ENCODE data around the gene KPNA3.
"Not testable (repeated sequence)": the region's sequence is repeated elsewhere in the genome, so short reads cannot be mapped to it uniquely, and the experiment has no call there.

KPNA3 gene

DNA sequence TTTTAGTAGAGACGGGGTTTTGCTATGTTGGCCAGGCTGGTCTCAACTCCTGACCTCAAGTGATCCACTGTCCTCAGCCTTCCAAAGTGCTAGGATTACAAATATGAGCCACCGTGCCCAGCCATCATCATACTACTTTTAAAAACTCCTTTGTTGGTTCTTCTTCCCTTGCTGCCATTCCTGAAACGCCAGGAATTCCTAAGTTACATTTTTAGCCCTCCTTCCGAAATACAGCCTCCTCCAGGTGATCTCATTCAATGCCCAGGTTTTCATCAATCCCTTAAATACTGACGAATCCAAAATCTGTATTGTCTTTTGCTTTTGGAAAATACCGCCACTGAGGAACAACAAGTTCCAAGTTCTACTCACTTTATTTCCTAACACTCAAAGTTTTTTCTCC, 75.9 kb downstream of the KPNA3 start:
- H3K27me3 ChIP-seq (ENCODE audit: insufficient read depth, poor library complexity, severe bottlenecking), result no peaks in the 10 kb centered on the region
- DNase-seq (ENCODE audit: low read depth in 1 of 2, low spot score in 1 of 2), result no peak
- TF ChIP-seq CTCF (IDR thresholded peaks at IDR 0.05; ENCODE audit: insufficient read depth, low read length), result no peak
- TF ChIP-seq, protein P1, sequence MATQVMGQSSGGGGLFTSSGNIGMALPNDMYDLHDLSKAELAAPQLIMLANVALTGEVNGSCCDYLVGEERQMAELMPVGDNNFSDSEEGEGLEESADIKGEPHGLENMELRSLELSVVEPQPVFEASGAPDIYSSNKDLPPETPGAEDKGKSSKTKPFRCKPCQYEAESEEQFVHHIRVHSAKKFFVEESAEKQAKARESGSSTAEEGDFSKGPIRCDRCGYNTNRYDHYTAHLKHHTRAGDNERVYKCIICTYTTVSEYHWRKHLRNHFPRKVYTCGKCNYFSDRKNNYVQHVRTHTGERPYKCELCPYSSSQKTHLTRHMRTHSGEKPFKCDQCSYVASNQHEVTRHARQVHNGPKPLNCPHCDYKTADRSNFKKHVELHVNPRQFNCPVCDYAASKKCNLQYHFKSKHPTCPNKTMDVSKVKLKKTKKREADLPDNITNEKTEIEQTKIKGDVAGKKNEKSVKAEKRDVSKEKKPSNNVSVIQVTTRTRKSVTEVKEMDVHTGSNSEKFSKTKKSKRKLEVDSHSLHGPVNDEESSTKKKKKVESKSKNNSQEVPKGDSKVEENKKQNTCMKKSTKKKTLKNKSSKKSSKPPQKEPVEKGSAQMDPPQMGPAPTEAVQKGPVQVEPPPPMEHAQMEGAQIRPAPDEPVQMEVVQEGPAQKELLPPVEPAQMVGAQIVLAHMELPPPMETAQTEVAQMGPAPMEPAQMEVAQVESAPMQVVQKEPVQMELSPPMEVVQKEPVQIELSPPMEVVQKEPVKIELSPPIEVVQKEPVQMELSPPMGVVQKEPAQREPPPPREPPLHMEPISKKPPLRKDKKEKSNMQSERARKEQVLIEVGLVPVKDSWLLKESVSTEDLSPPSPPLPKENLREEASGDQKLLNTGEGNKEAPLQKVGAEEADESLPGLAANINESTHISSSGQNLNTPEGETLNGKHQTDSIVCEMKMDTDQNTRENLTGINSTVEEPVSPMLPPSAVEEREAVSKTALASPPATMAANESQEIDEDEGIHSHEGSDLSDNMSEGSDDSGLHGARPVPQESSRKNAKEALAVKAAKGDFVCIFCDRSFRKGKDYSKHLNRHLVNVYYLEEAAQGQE (IDR thresholded peaks at IDR 0.05; ENCODE audit: insufficient replicate concordance, low read depth), result no peak
- no peak for TF ChIP-seq SPI1 (IDR thresholded peaks at IDR 0.05; ENCODE audit: borderline replicate concordance, low read depth)
- no peak for TF ChIP-seq GABPA (IDR thresholded peaks at IDR 0.05; ENCODE audit: low read depth)
- TF ChIP-seq POLR2AphosphoS5 (IDR thresholded peaks at IDR 0.05; ENCODE audit: low read depth), result no peak
- no peak overlapping the region for H3K4me3 ChIP-seq (replicated peaks; ENCODE audit: insufficient read depth, low read length)
- no peak overlapping the region for H3K27ac ChIP-seq (replicated peaks)

- Histone ChIP-seq H3K27me3 (ENCODE audit: insufficient read depth, poor library complexity, severe bottlenecking) (no peaks in the 10 kb centered on the region), H3K27ac (replicated peaks) (no peak overlapping the region), H3K4me3 (replicated peaks; ENCODE audit: insufficient read depth, low read length) (no peak overlapping the region)
- no peak for DNase-seq (ENCODE audit: low read depth in 1 of 2, low spot score in 1 of 2)
- TF ChIP-seq, protein P1 (IDR thresholded peaks at IDR 0.05; ENCODE audit: insufficient replicate concordance, low read depth), result no peak
- no peak for TF ChIP-seq POLR2AphosphoS5 (IDR thresholded peaks at IDR 0.05; ENCODE audit: low read depth)
- TF ChIP-seq GABPA (IDR thresholded peaks at IDR 0.05; ENCODE audit: low read depth), result no peak
- no peak for TF ChIP-seq SPI1 (IDR thresholded peaks at IDR 0.05; ENCODE audit: borderline replicate concordance, low read depth)
- no peak for TF ChIP-seq CTCF (IDR thresholded peaks at IDR 0.05; ENCODE audit: insufficient read depth, low read length)
These were observed 77.7 kb downstream of the KPNA3 start for GRCh38 chr13:49714757-49715156.

GRCh38 chr13:49711218-49711863, 81.1 kb downstream of the KPNA3 start:
- Histone ChIP-seq H3K4me3 (replicated peaks; ENCODE audit: insufficient read depth, low read length) (no peak overlapping the region), H3K27me3 (ENCODE audit: insufficient read depth, poor library complexity, severe bottlenecking) (no peaks in the 10 kb centered on the region), H3K27ac (replicated peaks) (no peak overlapping the region)
- TF ChIP-seq GABPA (IDR thresholded peaks at IDR 0.05; ENCODE audit: low read depth) (no peak), POLR2AphosphoS5 (IDR thresholded peaks at IDR 0.05; ENCODE audit: low read depth) (no peak), CTCF (IDR thresholded peaks at IDR 0.05; ENCODE audit: insufficient read depth, low read length) (no peak), SPI1 (IDR thresholded peaks at IDR 0.05; ENCODE audit: borderline replicate concordance, low read depth) (no peak)
- TF ChIP-seq, protein P1 (IDR thresholded peaks at IDR 0.05; ENCODE audit: insufficient replicate concordance, low read depth), result no peak
- DNase-seq (ENCODE audit: low read depth in 1 of 2, low spot score in 1 of 2), result no peak

DNA sequence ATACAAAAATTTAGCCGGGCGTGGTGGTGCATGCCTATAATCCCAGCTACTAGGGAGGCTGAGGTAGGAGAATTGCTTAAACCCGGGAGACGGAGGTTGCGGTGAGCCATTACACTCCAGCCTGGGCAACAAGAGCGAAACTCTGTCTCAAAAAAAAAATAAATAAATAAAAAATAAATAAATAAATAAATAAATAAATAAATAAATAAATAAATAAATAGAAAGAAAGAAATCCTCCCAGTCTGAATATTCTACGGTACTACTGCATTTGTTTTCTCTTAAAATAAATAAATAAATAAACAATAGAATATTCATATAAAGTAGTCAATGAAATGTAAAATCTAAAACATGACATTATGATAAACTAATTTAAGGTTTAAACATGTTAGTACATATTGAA, 88.2 kb downstream of the KPNA3 start:
- not testable (repeated sequence) for DNase-seq (ENCODE audit: low read depth in 1 of 2, low spot score in 1 of 2); H3K4me3 ChIP-seq (replicated peaks; ENCODE audit: insufficient read depth, low read length); H3K27me3 ChIP-seq (ENCODE audit: insufficient read depth, poor library complexity, severe bottlenecking); H3K27ac ChIP-seq (replicated peaks)
